Hippocampal formation (tissue), 2 donors: ENCODE data around the gene GMDS.

Experiments
- DNase-seq, 2 donors: peaks; one replicate each; lab custom pipeline; 2025; lab: John Stamatoyannopoulos, UW

GMDS gene

GRCh38 chr6:1800845-1801244 lies 444.6 kb downstream of the GMDS start:
- no peak for DNase-seq

GRCh38 chr6:1798965-1799325 lies 446.5 kb downstream of the GMDS start:
- no peak for DNase-seq

DNA sequence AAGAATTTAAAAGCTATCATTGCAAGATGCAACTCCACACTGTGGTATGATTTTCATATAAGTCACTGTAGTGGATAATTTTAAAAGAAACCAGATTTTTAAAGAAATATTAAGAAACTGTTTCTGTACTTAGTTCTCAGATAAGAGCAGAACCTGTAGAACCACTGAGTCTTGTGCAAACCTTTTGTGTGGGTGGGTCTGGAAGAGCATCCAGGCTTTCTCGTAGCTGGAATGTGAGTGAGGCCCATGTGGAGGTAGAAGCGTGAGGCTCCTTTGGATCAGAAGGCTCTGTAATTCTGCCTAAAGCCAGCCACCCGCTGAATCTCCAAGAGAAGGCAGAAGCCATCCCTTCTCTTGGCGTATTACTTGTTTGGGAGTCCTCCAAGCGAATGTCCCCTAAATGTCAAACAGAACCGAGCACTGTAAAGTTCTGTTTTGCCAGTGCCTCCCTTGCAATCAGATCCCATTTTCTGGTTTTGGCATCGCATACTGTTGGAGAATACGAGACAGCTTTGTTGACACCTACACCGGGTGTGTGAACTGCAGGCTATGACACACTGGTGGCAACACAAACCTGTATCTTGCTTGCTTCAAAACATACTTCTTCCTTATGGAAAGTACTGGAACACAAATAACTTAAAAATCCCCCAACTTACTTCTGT lies 447.0 kb downstream of the GMDS start:
- no peak for DNase-seq

GRCh38 chr6:1797801-1798200 lies 447.6 kb downstream of the GMDS start:
- DNase-seq = no peak

DNA sequence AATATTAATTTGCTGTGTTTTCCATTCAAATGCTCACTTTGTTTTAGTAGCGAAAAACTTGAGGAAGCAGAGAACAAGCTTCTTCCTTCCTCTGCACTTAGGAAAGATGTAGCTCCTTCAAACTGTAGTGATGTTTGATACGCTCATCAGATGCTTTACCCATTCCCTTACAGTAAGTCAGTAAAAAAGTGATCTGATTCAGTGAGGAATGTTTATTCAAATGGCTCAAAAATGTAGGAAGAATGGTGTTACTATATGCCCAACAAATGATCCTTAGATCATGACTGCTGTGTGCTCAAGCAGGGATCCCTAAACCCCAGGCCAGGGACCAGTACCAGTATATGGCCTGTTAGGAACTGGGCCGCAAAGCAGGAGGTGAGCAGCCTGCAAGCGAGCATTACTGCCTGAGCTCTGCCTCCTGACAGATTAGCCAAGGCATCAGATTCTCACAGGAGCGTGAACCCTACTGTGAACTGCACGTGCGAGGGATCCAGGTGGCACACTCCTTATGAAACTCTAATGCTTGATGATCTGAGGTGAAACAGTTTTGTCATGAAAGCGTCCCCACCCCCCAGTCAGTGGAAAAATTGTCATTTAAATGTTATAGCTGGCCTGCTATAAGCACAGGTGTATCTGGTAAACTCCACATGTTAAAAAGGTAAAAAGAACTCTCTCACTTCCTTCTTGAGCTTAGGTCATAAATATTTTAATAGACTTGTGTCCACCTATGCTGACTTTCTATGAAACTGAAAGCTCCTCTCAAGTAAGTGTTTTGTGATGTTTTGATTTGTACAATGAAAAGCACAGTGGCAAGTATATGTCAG lies 448.5 kb downstream of the GMDS start:
- no peak for DNase-seq

- DNase-seq = no peak
Observed at GRCh38 chr6:1795910-1796309, 449.5 kb downstream of the GMDS start.

DNA sequence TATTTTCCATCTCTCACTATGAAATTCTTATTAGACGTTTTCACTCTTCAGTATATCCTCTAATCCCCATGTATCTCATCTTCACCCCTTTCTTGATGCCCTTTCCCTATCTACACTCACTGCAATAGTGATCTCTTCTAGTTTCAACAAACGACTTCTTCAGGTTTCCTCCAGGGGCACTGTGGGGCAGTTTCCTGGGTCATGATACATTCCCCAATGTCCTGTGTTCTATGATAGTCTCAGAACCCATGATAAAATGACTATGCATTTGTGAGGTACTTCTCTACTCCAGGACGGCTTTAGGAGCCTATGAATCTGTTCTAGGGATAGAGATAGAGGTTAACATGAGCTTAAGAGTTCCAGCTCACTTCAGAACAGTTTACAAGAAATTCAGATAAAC lies 452.4 kb downstream of the GMDS start:
- DNase-seq = no peak

DNA sequence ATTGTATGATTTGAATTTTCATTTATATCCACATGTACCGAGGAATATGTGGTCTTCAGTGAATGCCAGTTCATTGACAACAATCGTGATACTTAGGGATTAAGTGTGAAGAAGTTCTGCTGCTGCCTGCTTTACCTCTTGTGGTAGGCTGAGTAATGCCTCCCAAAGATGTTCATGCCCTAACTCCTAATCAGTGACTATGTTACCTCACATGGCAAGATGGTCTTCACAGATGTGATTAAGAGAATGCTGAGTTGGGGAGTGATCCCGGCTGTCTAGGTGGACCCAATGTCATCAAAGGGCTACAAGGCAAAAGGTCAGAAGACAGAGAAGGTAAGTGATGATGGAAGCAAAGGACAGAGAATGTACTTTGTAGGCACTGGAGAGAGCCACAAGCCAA lies 454.7 kb downstream of the GMDS start:
- no peak for DNase-seq

- DNase-seq = no peak
Observed at GRCh38 chr6:1789092-1789491, 456.3 kb downstream of the GMDS start.

DNA sequence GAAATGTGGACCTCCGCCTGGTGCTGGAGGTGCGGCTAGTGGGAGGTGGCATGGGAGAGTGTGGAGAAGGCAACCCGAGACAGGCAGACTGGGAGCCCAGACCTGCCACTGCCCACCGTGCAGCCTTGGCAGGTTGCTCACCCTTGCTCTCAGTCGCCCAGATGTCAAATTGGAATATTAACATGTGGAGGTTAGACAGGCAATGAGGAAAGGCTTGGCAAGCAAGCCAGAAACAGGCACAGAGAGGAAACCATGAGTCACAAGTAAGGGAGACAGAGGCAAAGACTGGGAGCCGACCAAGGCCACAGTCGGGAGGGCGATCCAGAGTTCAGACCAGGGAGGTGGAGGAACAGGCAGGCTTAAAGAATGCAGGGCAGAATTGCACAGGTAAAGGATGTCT lies 457.5 kb downstream of the GMDS start:
- no peak for DNase-seq

- no peak for DNase-seq
Observed at GRCh38 chr6:1786455-1787453, 458.7 kb downstream of the GMDS start.

GRCh38 chr6:1784422-1784884 lies 461.0 kb downstream of the GMDS start:
- DNase-seq = no peak

DNA sequence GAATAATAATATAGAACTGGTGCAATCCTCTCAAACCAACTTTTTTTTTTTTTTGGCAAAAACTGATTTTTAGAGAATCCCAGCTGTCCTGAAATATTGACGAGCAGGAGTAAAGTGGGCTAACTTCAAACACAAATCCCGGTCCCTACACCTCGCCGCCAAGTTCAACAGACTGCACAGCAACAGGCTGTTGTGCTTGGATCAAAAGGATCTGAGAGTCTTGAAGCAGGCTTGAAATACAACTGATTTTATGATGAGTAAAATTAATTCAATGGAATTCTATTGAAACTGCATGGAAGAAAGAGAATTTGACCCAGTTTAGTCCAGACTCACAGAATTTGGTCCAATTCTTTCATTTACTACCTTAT lies 463.6 kb downstream of the GMDS start:
- no peak for DNase-seq

GRCh38 chr6:1781152-1781816 lies 464.1 kb downstream of the GMDS start:
- no peak for DNase-seq

- DNase-seq = no peak
Observed at GRCh38 chr6:1780251-1780867, 465.0 kb downstream of the GMDS start.

GRCh38 chr6:1778686-1779235 lies 466.6 kb downstream of the GMDS start:
- no peak for DNase-seq

DNA sequence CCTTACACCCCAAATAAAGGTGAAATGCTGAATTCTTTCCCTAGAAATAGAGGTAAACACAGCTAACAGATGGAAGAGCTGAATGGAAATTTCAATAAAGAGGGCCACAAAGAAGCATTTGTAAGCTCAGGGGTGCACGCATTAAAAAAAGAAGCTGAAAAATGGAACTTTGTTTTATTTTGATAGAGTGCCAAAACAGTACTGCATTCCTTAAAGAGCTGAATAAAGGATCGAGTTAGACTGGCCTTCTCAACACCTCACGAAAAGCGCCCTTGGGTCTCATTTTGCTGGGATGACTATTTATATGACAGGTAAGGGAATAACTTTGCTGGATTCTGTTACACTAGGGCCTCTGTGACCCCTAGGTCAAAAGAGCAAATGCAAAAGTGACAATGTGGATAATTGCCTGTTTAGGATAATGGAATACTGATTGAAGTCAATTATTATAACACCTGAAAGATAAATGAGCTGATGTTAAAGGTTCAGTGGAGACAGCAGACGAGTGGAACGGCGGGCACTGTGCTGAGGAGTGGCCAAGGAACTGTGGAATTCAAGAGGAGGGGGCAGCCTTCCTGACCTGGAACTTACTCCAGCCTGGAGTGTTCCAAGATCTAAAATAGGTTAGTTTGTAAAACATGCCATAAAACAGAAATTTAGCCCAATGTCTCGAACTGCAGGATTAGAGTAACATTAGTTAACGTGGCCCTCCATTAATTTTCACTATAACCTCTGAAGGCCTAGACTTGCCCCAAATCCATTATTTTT lies 467.3 kb downstream of the GMDS start:
- DNase-seq = no peak

- DNase-seq = no peak
Observed at GRCh38 chr6:1775441-1775840, 470.0 kb downstream of the GMDS start.

DNA sequence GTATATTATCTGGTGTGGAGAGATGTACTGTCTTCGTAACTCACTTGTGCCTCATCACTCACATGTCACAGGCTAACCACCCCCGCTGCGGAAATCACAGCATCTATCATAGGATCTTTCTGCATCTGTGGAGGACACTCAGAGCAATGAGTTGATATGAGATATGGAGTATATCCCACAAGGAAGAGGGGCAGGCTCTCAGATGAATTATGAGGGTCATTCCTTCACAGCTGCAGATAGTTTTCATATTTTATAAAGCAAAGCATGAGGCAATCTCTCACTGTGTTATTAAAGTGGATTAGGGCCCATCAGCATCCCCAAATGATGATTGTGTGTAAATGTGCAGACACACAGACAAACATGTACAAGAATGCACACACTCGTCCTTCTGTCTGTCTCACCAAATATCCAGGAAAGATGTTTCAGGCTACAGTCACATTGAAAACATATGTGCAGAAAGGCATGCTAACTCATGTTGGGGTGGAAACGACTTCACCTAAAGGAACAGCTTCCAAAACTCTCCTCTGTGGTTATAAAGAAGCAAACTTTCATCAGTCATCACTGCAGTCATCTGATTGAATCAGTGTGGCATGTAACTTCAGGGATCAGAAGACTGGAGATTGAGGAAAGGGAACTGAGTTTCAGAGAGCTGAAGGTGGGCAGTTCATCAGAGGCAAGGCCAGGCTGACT lies 471.0 kb downstream of the GMDS start:
- no peak for DNase-seq

DNA sequence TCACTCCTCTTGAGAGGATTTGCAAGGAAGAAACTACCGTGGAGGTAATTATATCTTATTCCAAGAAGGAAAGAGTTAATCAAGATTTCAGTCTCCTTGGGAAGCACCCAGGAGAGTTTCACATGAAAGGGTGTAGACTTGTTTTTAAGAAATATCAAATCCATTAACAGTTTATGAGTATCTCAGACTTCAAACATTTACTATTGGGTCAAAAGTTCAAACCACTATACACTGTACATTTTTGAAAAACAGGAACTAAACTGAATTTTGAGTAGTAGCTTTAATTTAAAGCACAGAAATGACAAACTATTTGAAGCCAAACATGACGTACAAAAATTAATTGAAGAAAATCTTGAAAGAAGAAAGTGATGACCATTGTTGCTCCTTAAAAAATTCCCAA lies 471.7 kb downstream of the GMDS start:
- no peak for DNase-seq
